ENCODE measurements around the gene GAS6.

DNA sequence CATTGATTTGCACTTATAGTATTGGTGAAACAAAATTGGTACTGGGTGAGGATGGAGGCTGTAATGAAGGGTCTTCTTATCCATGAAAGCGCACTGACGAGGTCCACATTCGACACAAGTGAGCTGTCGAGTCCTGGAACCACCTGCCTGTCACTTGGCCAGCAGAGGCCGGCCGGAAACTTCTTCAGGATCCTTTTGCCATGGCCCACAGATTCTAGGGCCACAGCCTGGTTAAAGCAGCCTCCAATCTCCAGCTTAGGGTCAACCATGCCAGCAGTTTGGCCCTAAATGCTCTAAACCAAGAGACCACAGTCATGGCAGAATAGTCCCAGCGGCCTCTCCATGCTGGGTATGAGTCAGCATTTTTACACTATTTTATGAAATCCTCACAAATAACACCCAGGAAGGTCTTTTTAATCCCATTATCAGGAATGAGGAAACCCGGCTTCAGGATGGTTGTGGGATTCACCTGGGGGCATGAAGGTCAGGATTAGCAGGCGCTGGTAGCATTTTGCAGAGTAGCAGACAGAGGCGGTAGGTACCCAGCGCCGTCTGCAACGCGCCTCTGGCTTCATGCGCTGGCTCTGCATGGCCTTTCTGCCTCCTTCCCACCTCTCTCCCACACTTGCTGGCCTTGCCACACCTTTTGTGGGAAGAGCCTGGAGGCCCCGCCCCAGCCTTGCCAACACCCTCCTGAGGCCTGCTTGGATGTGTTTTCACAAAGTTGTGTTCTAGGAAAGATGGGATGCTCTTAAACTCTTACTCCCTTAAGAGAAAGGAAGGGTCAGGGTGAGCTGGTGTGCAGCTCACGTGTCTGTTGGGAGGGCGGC is 15.2 kb downstream of the GAS6 start:
- TF ChIP-seq POLR2A (IDR thresholded peaks at IDR 0.05) (no peak), CTCF (IDR thresholded peaks at IDR 0.05) (no peak)

Data from uterus (tissue), 2 donors.